HepG2 (cell line): ENCODE data around the gene PPY. TPM values are rescaled to one million over a fixed set of nuclear protein-coding genes. Genes with fewer than 3 reads are reported as not detected.

Source experiments
- ATAC-seq: fragments of 200-7000 bp; cut with Tn5 transposase; 3 replicates; pipeline ENCODE4 v1.9.1; 2020; ENCODE audit warnings: mild to moderate bottlenecking, moderate library complexity
- BruUV-seq: library from RNA; stranded (reverse); fragments of 400-500 nt; replicated peaks from 2 replicates; lab custom pipeline; 2021; lab: Mats Ljungman, UMichigan
- CTCF ChIA-PET: fragments of 300-600 bp; formaldehyde crosslinking; extraction: SDS; loops from one replicate; lab custom pipeline; 2021; ENCODE audit warnings: low total read pairs, inconsistent platforms, low intra/inter-chr PET ratio; lab: Yijun Ruan, JAX
- POLR2A ChIA-PET: fragments of 350-600 bp; sonication (Branson Sonifier 250); formaldehyde crosslinking; loops from one replicate; lab custom pipeline; 2020; ENCODE audit warnings: antibody characterized with exemption, inconsistent platforms; lab: Yijun Ruan, JAX
- DNase-seq: peaks from one replicate; pipeline ENCODE4 v3.0.0-alpha.2; 2015; ENCODE audit warnings: low spot score
- FAIRE-seq: peaks from 3 replicates; lab custom pipeline; 2011; peaks lifted over from hg19 to GRCh38; lab: Jason Lieb, UNC
- H2AFZ ChIP-seq: one replicate; pipeline ENCODE4 v1.6.1; 2011; ENCODE audit warnings: low read length, inconsistent platforms
- H3K27ac ChIP-seq: fragments of 300-600 bp; 3 replicates; pipeline ENCODE4 v1.8.0; 2011; ENCODE audit warnings: mixed run types, mild to moderate bottlenecking, mixed read lengths, low read length, inconsistent platforms; ENCODE audit not compliant: insufficient read depth; ENCODE audit errors: extremely low read length
- H3K27me3 ChIP-seq, 2 experiments: fragments of 200-600 bp in 1 of 2; 2 replicates in 1 of 2; 3 replicates in 1 of 2; pipeline versions ENCODE4 v1.6.0 to v1.8.0; 2011; ENCODE audit warnings: low read length in 2 of 2, mild to moderate bottlenecking in 2 of 2, moderate library complexity in 2 of 2, inconsistent platforms in 1 of 2; ENCODE audit not compliant: insufficient read depth in 2 of 2, control insufficient read depth in 1 of 2
- H3K36me3 ChIP-seq, 2 experiments: fragments of 200-600 bp in 1 of 2; replicated peaks in 1 of 2; 2 replicates in 1 of 2; 3 replicates in 1 of 2; pipeline versions ENCODE4 v1.5.1 to v1.8.0; 2011; ENCODE audit warnings: low read length in 2 of 2, inconsistent platforms in 1 of 2; ENCODE audit not compliant: insufficient read depth in 2 of 2, control insufficient read depth in 1 of 2
- H3K4me1 ChIP-seq: 2 replicates; pipeline ENCODE4 v1.5.1; 2012; ENCODE audit warnings: low read length, inconsistent platforms; ENCODE audit not compliant: insufficient read depth
- H3K4me2 ChIP-seq: 2 replicates; pipeline ENCODE4 v1.6.0; 2011; ENCODE audit warnings: low read depth, low read length, inconsistent platforms
- H3K4me3 ChIP-seq, 3 experiments: fragments of 200-600 bp in 1 of 3; sonication (generic), shearing (Covaris generic) in 1 of 3; replicated peaks in 1 of 3; 2 replicates each; pipeline ENCODE4 v1.5.1; 2011 to 2016; ENCODE audit warnings: low read length in 3 of 3, inconsistent platforms in 2 of 3, low read depth in 2 of 3, mild to moderate bottlenecking in 2 of 3, control low read depth in 1 of 3, mixed read lengths in 1 of 3; ENCODE audit not compliant: insufficient read depth in 1 of 3
- H3K79me2 ChIP-seq: one replicate; pipeline ENCODE4 v1.6.1; 2011; ENCODE audit warnings: low read length, inconsistent platforms; ENCODE audit not compliant: insufficient read depth
- H3K9ac ChIP-seq: 2 replicates; pipeline ENCODE4 v1.6.0; 2011; ENCODE audit warnings: mild to moderate bottlenecking, low read depth, low read length, inconsistent platforms; ENCODE audit not compliant: insufficient read depth
- H3K9me3 ChIP-seq: 2 replicates; pipeline ENCODE4 v1.5.1; 2012; ENCODE audit warnings: mild to moderate bottlenecking, low read length
- H4K20me1 ChIP-seq: 2 replicates; pipeline ENCODE4 v1.6.0; 2011; ENCODE audit warnings: inconsistent platforms, mild to moderate bottlenecking, low read length, moderate library complexity; ENCODE audit not compliant: insufficient read depth
- DPF2 ChIP-seq: sonication (generic); formaldehyde crosslinking; IDR thresholded peaks from 2 replicates; pipeline ENCODE4 v1.4.0; 2020; ENCODE audit warnings: mild to moderate bottlenecking, low read depth, missing genetic modification reagents, borderline replicate concordance
- GATAD1 ChIP-seq: IDR thresholded peaks from 2 replicates; pipeline ENCODE4 v1.6.1; 2016; ENCODE audit warnings: missing genetic modification reagents, missing compliant biosample characterization
- GLI4 ChIP-seq: sonication (generic); formaldehyde crosslinking; IDR thresholded peaks from 2 replicates; pipeline ENCODE4 v1.5.1; 2020; ENCODE audit warnings: missing genetic modification reagents, mild to moderate bottlenecking, moderate library complexity, borderline replicate concordance
- MLLT10 ChIP-seq: sonication (generic); formaldehyde crosslinking; IDR thresholded peaks from 2 replicates; pipeline ENCODE4 v1.4.0; 2020; ENCODE audit warnings: missing genetic modification reagents
- PLRG1 ChIP-seq: fragments of 450-650 bp; conservative IDR thresholded peaks from 2 replicates; pipeline ENCODE4 v1.6.1; 2016
- SYNCRIP ChIP-seq: fragments of 200-400 bp; formaldehyde crosslinking; IDR thresholded peaks from 2 replicates; pipeline ENCODE4 v1.6.1; 2018; ENCODE audit warnings: mild to moderate bottlenecking, low read depth, low read length; ENCODE audit not compliant: insufficient read depth
- TRIM24 ChIP-seq: sonication (generic); formaldehyde crosslinking; IDR thresholded peaks from 2 replicates; pipeline ENCODE4 v1.8.0; 2022; ENCODE audit warnings: mild to moderate bottlenecking, missing genetic modification reagents
- ZC3H13 ChIP-seq: sonication (generic); formaldehyde crosslinking; IDR thresholded peaks from 2 replicates; pipeline ENCODE4 v1.8.1; 2023; ENCODE audit warnings: mild to moderate bottlenecking, missing genetic modification reagents, moderate library complexity
- ZEB1 ChIP-seq: IDR thresholded peaks from 2 replicates; pipeline ENCODE4 v1.6.1; 2012; ENCODE audit warnings: mild to moderate bottlenecking, low read depth, inconsistent platforms; ENCODE audit not compliant: insufficient replicate concordance
- ZNF256 ChIP-seq: sonication (generic); formaldehyde crosslinking; conservative IDR thresholded peaks from 2 replicates; pipeline ENCODE4 v1.4.0; 2020; ENCODE audit warnings: missing genetic modification reagents
- ZNF343 ChIP-seq: sonication (generic); formaldehyde crosslinking; IDR thresholded peaks from 2 replicates; pipeline ENCODE4 v1.4.0; 2020; ENCODE audit warnings: mild to moderate bottlenecking, missing genetic modification reagents
- ZNF737 ChIP-seq: sonication (generic); formaldehyde crosslinking; IDR thresholded peaks from 2 replicates; pipeline ENCODE4 v1.5.0; 2020; ENCODE audit warnings: missing genetic modification reagents, mild to moderate bottlenecking, borderline replicate concordance
- ZSCAN12 ChIP-seq: sonication (generic); formaldehyde crosslinking; IDR thresholded peaks from 2 replicates; pipeline ENCODE4 v1.9.0; 2021; ENCODE audit warnings: mild to moderate bottlenecking, missing genetic modification reagents
- ZSCAN9 ChIP-seq: IDR thresholded peaks from 2 replicates; pipeline ENCODE4 v1.6.1; 2016; ENCODE audit warnings: borderline replicate concordance
- WGBS: methylation state at CpG from one replicate; pipeline ENCODE4 v1.1.6; 2017; ENCODE audit warnings: low lambda C conversion rate; 5-methylcytosine and 5-hydroxymethylcytosine counted together
- in situ Hi-C: cut with HindIII; loops from 2 replicates; pipeline ENCODE4 v1.10.0; 2017; ENCODE audit warnings: low pct_unique_long_range_greater_than_20kb; ENCODE audit not compliant: extremely low pct_ligation_motif_present
- intact Hi-C: fragments of 100-400 bp; cut with micrococcal nuclease; formaldehyde crosslinking; loops from one replicate; pipeline ENCODE4 v1.10.0; 2022; ENCODE audit not compliant: unreplicated experiment
- polyA plus RNA-seq, 8 experiments: library from polyadenylated mRNA; depleted of rRNA in 3 of 8; stranded (reverse) in 7 of 8; unstranded in 1 of 8; fragments of >200 nt; fragmentation: Illumina TruSeq in 4 of 8; extraction: Trizol in 4 of 8; gene quantifications; 2 replicates each; pipeline versions ENCODE4 v1.2.1 to v1.2.3, GENCODE V29; 2011 to 2016; ENCODE audit warnings: low read depth in 4 of 8, missing spikeins in 1 of 8, mixed read lengths in 1 of 8; ENCODE audit not compliant: insufficient read depth in 1 of 8
- total RNA-seq, 5 experiments: library from RNA; depleted of rRNA; stranded (reverse); fragments of >200 nt; fragmentation: Illumina TruSeq; extraction: Trizol; gene quantifications; 2 replicates each; pipeline ENCODE4 v1.2.3, GENCODE V29; 2016; ENCODE audit warnings: low read depth in 1 of 5
- TF ChIP-seq, protein P1 (sequence below): sonication (generic); formaldehyde crosslinking; IDR thresholded peaks from 2 replicates; pipeline ENCODE4 v1.4.0; 2020; ENCODE audit warnings: missing genetic modification reagents
- TF ChIP-seq, protein P2 (sequence below), 2 experiments: sonication (generic) in 1 of 2; formaldehyde crosslinking in 1 of 2; IDR thresholded peaks; 2 replicates each; pipeline versions ENCODE4 v1.4.0 to v1.6.1; 2016 to 2020; ENCODE audit warnings: borderline replicate concordance in 1 of 2, low read depth in 1 of 2, mild to moderate bottlenecking in 1 of 2, missing genetic modification reagents in 1 of 2
- TF ChIP-seq, protein P3 (sequence below), 2 experiments: sonication (generic) in 1 of 2; formaldehyde crosslinking in 1 of 2; IDR thresholded peaks; 2 replicates each; pipeline versions ENCODE4 v1.4.0 to v1.6.1; 2018 to 2020; ENCODE audit warnings: missing genetic modification reagents in 2 of 2, borderline replicate concordance in 1 of 2, low read depth in 1 of 2, mild to moderate bottlenecking in 1 of 2, missing biosample characterization in 1 of 2

The PPY gene
- total and polyA plus RNA-seq, 2 of the 13 experiments (the other 11 are each of a cell fraction or from before 2014, with no cell fraction given) = not detected

DNA sequence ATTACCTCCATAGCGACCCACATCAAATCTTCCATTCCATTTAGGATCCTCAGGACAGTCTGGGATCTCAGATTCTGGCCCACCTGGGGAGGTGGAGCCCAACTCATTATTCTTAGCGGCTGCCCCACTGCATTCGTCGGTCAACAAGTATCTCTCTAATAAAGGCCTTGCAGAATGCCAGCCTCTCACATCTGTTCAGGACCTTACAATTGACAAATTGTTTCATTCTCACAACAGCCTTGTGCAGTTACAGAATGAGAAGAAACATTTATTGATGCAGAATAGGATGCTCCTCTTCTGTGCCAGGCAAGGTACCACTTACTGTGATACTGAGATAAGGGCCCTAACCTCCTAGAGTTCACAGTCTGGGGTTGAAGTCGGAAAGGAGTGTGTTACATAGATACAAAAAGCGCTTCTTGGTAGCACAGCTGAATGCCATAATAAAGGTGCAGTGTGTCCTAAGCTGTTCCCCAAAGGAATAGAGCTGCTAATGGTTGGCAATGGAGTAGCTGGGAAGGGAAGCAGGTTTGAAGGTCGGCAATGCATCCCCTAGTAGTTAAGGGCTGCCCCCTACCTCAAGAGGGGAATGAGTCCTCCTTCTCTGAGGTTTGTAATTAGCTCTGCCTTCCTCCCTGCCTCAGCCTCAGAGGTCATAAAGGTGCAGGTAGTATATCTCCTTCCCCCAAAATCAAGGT lies 32.6 kb downstream of the PPY start:
- no peak overlapping the region for H3K4me3 ChIP-seq
- ChIA-PET CTCF (interaction anchor here (0.8 kb wide), 1 partner anchor 85 kb away, joined by 4 read pairs; no protein-coding TSS in a partner anchor), POLR2A (interaction anchor here (0.9 kb wide), 1 partner anchor 259 kb away, joined by 3 read pairs; no protein-coding TSS in a partner anchor)
- no peak for ATAC-seq
- H3K27ac ChIP-seq = no peak overlapping the region
- no peak overlapping the region for H3K9ac ChIP-seq
- TF ChIP-seq GLI4 (no peak), DPF2 (CRISPR knock-in tag) (no peak), ZSCAN12 (CRISPR knock-in tag) (no peak), PLRG1 (no peak), ZEB1 (no peak), ZC3H13 (CRISPR knock-in tag) (no peak), ZNF737 (CRISPR knock-in tag) (no peak), TRIM24 (CRISPR knock-in tag) (no peak), ZNF343 (CRISPR knock-in tag) (no peak), SYNCRIP (no peak), ZSCAN9 (CRISPR knock-in tag) (no peak), GATAD1 (CRISPR knock-in tag) (no peak), ZNF256 (CRISPR knock-in tag) (no peak), MLLT10 (CRISPR knock-in tag) (no peak)
- TF ChIP-seq, protein P1, sequence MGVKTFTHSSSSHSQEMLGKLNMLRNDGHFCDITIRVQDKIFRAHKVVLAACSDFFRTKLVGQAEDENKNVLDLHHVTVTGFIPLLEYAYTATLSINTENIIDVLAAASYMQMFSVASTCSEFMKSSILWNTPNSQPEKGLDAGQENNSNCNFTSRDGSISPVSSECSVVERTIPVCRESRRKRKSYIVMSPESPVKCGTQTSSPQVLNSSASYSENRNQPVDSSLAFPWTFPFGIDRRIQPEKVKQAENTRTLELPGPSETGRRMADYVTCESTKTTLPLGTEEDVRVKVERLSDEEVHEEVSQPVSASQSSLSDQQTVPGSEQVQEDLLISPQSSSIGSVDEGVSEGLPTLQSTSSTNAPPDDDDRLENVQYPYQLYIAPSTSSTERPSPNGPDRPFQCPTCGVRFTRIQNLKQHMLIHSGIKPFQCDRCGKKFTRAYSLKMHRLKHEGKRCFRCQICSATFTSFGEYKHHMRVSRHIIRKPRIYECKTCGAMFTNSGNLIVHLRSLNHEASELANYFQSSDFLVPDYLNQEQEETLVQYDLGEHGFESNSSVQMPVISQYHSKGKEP (CRISPR knock-in tag) = no peak
- TF ChIP-seq, protein P2, sequence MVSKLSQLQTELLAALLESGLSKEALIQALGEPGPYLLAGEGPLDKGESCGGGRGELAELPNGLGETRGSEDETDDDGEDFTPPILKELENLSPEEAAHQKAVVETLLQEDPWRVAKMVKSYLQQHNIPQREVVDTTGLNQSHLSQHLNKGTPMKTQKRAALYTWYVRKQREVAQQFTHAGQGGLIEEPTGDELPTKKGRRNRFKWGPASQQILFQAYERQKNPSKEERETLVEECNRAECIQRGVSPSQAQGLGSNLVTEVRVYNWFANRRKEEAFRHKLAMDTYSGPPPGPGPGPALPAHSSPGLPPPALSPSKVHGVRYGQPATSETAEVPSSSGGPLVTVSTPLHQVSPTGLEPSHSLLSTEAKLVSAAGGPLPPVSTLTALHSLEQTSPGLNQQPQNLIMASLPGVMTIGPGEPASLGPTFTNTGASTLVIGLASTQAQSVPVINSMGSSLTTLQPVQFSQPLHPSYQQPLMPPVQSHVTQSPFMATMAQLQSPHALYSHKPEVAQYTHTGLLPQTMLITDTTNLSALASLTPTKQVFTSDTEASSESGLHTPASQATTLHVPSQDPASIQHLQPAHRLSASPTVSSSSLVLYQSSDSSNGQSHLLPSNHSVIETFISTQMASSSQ (IDR thresholded peaks at IDR 0.05; ENCODE audit: low read depth) = no peak
- TF ChIP-seq, protein P2 (CRISPR knock-in tag; IDR thresholded peaks at IDR 0.05; ENCODE audit: borderline replicate concordance) = no peak
- TF ChIP-seq, protein P3, sequence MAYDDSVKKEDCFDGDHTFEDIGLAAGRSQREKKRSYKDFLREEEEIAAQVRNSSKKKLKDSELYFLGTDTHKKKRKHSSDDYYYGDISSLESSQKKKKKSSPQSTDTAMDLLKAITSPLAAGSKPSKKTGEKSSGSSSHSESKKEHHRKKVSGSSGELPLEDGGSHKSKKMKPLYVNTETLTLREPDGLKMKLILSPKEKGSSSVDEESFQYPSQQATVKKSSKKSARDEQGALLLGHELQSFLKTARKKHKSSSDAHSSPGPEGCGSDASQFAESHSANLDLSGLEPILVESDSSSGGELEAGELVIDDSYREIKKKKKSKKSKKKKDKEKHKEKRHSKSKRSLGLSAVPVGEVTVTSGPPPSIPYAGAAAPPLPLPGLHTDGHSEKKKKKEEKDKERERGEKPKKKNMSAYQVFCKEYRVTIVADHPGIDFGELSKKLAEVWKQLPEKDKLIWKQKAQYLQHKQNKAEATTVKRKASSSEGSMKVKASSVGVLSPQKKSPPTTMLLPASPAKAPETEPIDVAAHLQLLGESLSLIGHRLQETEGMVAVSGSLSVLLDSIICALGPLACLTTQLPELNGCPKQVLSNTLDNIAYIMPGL (CRISPR knock-in tag; IDR thresholded peaks at IDR 0.05; ENCODE audit: borderline replicate concordance in 1 of 2, low read depth in 1 of 2) = no peak
- no peaks in the 10 kb centered on the region for H4K20me1 ChIP-seq
- no TSS peak for BruUV-seq
- no peak overlapping the region for H2AFZ ChIP-seq
- peaks cover 14 to 85% of the 10 kb centered on the region in 2 experiments for H3K27me3 ChIP-seq
- 14% methylated on average over 7 of the region's 7 CpGs for WGBS
- intact Hi-C loops = no loop called here
- H3K9me3 ChIP-seq = no peaks in the 10 kb centered on the region
- no peaks in the 10 kb centered on the region for H3K36me3 ChIP-seq
- peaks cover 29% of the 10 kb centered on the region for H3K4me1 ChIP-seq
- no peaks in the 10 kb centered on the region for H3K79me2 ChIP-seq
- FAIRE-seq = no peak
- DNase-seq = no peak
- in situ Hi-C loops = no loop called here
- no peak overlapping the region for H3K4me2 ChIP-seq
